Esophagus squamous epithelium (tissue), 4 donors: Measurements from ENCODE around the gene DUSP7.

Source experiments
- CTCF ChIP-seq, 6 experiments: fragments of 450-650 bp in 4 of 6; fragments of 200-600 bp in 2 of 6; sonication (generic) in 2 of 6; IDR thresholded peaks; one replicate each; pipeline ENCODE4 v1.5.1; 2016 to 2019; ENCODE audit warnings: antibody characterized with exemption in 6 of 6, mild to moderate bottlenecking in 4 of 6, moderate library complexity in 4 of 6
- POLR2A ChIP-seq, 4 donors: fragments of 450-650 bp; IDR thresholded peaks; one replicate each; pipeline ENCODE4 v1.6.1; 2017; ENCODE audit warnings: antibody characterized with exemption in 4 of 4, mild to moderate bottlenecking in 4 of 4, moderate library complexity in 3 of 4

GRCh38 chr3:52034651-52035050, 21.7 kb downstream of the DUSP7 start:
- TF ChIP-seq CTCF (IDR thresholded peaks at IDR 0.05) (no peak), POLR2A (IDR thresholded peaks at IDR 0.05) (no peak)
